ACHN (cell line): ENCODE measurements around the gene HFE.
"Not testable (repeated sequence)": the region's sequence is repeated elsewhere in the genome, so short reads cannot be mapped to it uniquely, and the experiment has no call there.

Experiments used
- DNase-seq: peaks from one replicate; pipeline ENCODE4 v3.0.0-alpha.2; 2015
- in situ Hi-C: cut with HindIII; loops from 2 replicates; pipeline ENCODE4 v1.10.0; 2017; ENCODE audit warnings: low sequenced_read_pairs, low pct_ligation_motif_present, low pct_unique_long_range_greater_than_20kb

The HFE gene

DNA sequence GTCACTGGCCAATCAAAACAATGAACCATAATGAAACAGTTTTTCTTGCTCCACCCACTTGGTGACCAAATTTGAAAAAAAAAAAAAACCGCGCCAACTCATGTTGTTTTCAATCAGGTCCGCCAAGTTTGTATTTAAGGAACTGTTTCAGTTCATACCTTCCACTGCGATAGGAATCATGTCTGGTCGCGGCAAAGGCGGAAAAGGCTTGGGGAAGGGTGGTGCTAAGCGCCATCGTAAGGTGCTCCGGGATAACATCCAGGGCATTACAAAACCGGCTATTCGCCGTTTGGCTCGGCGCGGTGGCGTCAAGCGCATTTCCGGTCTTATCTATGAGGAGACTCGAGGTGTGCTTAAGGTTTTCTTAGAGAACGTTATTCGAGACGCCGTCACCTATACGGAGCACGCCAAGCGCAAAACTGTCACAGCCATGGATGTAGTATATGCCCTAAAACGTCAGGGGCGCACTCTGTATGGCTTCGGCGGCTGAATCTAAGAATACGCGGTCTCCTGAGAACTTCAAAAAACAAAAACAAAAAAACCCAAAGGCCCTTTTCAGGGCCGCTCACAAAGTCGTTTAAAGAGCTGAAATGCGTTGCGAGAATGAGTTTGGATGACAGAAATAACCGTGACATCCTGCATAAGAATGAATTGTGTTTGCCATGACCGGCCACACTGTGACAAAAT is 16.7 kb downstream of the HFE start:
- in situ Hi-C loops, result no loop called here
- DNase-seq, result peak; percentile 91

DNA sequence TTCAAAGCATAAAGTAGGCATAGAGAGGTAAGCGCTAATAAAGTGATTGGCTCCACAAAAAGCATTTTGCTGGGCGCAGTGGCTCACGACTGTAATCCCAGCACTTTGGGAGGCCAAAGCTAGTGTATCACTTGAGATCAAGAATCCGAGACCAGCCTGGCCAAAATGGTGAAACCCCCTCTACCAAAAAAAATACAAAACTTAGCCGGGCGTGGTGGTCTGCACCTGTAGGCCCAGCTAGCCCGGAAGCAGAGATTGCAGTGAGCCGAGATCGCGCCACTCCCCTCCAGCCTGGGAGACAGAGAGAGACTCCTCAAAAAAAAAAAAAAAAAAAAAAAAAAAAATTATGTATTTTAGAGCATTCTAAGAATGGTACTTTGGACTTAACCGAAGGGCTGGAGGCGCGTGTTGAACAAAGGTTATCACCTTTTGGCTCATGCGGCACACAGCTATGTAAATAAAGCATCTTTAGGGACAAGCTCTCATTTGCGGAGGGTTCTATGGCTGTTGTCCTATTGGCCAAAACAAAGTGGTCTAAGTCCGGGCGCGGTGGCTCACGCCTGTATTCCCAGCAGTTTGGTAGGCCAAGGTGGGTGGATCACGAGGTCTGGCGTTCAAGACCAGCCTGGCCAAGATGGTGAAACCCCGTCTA is 17.4 kb downstream of the HFE start:
- DNase-seq, result no peak
- in situ Hi-C loops, result no loop called here

DNA sequence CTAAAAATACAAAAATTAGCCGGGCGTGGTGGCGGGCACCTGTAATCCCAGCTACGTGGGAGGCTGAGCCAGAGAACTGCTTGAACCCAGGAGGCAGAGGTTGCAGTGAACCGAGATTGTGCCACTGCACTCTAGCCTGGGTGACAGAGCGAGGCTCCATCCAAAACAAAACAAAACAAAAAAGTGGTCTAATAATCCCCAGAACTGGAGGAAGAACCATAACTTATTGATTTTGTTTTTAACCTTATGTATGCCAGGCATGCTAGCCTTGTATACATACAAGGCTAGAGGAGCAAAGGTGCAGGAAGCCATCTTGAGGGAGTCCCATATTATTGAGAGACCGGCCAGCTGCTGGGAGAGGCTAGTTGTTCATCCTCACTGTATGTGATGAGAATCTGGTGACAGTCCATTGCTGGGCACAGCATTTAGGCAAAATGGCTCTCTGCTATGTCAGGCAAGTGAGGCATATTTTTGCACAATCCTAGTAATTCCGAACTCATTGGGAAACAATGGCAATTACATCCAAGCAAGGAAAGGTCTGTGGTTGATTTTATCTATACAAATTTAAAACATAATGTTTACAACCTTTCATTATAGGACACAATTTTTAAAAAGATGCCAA is 18.0 kb downstream of the HFE start:
- in situ Hi-C loops, result no loop called here
- no peak for DNase-seq

DNA sequence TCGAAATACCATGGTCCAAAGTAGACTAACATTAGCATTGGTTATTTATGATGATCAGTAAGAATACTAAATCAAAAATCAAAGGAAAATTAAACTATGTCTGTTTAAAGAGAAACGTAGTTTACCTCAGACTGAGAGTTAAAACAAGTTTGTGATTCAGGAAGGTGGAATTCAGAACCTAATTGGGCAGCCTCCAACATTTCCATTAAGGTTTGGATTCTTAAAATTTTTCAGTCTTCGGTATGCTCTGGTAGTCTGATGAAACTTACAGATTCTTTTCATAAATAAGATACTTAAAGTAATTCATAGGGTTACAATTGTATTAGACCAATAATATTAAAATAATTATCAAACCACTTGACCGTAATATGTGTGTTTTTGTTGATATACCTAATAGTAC is 18.6 kb downstream of the HFE start:
- DNase-seq, result no peak
- in situ Hi-C loops, result no loop called here

DNA sequence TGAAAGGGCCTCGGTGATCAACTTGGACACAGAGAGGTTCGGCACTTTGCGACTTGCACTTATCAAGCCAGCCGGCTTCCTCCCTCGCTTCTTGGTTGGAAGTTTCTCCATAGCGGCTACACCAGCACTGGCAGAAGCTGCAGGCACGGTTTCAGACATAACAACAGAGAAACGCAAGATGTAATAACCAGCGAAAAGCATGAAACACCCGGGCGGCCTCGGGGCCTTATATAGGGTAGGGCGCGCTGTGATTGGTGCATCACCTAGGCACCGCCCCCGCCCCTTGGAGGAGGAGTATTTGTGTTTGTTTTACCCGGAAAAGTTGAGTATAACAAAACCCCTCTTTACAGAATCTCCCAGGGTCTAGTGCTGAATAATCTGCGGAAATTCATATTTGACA is 20.7 kb downstream of the HFE start:
- in situ Hi-C loops, result no loop called here
- DNase-seq, result no peak

DNA sequence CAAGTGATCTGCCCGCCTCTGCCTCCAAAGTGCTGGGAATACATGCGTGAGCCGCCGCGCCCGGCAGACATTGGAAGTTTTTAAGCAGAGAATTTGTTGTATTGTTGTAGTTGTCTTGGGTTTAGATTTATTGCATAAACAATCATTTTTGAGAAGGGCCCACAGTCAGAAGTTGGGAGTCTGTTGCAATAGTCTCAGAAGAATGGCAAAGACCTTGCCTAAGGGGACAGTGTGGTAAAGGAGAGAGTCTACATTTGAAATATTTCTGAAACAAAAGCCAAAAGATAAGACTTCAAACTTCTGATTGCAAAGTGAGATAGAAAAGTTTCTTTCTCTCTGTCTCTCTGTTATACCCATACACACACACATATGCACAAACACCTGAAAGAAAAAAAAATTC is 22.5 kb downstream of the HFE start:
- DNase-seq, result no peak
- in situ Hi-C loops, result no loop called here

DNA sequence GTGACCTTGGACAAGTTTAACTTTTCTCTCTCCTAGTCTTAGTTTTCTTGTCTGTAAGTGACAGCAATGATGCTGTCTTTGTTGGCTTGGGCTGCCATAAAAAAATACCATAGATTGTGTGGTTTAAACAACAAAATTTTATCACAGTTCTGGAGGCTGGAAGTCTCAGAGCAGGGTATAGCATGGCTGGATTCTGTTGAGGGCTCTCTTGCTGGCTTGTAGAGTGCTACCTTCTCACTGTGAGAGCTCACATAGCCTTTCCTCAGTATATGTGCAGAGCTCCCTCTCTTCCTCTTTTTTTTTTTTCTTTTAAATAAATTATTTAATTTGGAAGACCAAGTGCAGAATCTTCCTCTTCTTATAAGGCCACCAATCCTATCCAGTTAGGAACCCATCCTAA is 26.3 kb downstream of the HFE start:
- no peak for DNase-seq
- in situ Hi-C loops, result no loop called here

DNA sequence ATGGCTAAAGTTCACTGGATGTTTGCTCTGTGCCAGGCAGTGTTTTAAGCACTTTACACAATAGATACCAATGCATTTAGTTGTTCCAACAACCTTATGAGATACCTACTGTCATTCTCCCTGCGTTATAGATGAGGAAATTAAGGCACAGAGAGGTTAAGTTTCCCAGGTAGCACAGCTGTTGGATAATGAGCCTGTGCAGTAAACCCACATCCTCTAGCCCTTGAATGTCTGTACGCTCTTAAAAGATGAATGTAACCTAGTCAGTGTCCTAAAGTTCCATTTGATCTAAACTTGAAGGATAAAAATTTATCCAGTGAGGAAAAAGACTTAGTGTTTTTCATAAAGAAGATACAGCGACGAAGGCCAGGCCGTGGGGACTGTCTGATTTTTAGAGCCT is 28.0 kb downstream of the HFE start:
- no peak for DNase-seq

DNA sequence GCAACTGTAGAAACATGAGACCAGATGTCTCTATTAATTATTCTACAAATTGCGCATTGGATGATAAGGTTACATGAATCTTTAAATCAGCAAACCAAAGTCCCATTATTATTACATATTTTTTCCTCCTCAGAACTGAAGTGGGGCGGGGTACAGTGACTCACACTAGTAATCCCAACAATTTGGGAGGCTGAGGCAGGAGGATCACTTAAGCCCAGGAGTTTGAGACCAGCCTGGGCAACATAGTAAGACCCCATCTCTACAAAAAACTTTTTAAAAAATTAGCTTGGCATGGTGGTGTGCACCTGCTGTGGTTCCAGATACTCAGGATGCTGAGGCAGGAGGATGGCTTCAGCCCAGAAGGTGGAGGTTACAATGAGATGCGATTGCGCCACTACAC is 29.0 kb downstream of the HFE start:
- in situ Hi-C loops, result no loop called here

More for the DNA sequence above, 28.0 kb downstream of the HFE start:
- in situ Hi-C loops, result no loop called here

DNA sequence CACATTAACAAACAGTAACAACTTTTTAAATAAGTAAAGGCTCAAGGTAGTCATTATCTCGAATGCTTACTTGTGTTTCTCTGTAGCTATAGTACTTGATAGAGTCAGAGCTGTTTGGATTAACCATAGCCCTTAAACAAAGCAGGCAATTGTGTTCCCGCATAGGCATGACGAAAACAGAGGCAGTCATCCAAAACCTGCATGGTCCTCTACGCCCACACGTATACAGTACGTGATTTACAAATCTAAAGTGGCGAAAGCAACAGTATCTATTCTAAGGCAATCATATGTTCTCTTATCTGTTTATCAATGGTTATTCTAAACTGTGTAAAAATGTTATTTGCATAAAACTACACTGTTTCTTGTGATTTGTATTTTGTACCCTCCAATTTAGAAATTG is 31.8 kb downstream of the HFE start:
- in situ Hi-C loops, result no loop called here
- peak; percentile 43 for DNase-seq

More for the DNA sequence above, 29.0 kb downstream of the HFE start:
- no peak for DNase-seq

DNA sequence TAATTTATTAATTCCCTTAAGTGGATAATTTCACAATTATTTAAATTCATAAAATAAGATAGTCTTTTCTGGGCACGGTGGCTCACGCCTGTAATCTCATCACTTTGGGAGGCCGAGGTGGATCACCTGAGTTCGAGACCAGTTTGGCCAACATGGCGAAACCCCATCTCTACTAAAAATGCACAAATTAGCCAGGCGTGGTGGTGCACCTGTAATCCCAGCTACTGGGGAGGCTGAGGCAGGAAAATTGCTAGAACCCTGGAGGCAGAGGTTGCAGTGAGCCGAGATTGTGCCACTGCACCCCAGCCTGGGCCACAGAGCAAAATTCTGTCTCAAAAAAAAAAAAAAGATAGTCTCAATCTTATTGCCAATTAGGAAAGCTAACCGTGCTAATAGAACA is 32.9 kb downstream of the HFE start:
- in situ Hi-C loops, DNase-seq: not testable (repeated sequence)

DNA sequence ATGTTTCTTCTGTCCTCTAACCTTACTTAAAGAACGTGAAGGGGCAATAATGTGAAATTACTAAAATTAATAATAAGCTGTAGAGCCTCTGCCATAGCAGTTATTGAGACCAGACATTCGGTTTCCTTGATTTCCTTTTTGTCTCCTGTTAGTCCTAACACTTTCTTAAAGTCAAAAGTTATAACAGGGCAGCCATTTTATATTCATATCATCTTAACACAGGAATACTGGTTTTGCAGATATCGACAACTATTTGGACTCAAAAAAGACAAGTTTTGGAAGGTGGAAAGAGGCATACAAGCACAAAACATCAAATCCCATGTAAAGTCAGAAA is 33.5 kb downstream of the HFE start:
- in situ Hi-C loops, result no loop called here
- DNase-seq, result no peak

DNA sequence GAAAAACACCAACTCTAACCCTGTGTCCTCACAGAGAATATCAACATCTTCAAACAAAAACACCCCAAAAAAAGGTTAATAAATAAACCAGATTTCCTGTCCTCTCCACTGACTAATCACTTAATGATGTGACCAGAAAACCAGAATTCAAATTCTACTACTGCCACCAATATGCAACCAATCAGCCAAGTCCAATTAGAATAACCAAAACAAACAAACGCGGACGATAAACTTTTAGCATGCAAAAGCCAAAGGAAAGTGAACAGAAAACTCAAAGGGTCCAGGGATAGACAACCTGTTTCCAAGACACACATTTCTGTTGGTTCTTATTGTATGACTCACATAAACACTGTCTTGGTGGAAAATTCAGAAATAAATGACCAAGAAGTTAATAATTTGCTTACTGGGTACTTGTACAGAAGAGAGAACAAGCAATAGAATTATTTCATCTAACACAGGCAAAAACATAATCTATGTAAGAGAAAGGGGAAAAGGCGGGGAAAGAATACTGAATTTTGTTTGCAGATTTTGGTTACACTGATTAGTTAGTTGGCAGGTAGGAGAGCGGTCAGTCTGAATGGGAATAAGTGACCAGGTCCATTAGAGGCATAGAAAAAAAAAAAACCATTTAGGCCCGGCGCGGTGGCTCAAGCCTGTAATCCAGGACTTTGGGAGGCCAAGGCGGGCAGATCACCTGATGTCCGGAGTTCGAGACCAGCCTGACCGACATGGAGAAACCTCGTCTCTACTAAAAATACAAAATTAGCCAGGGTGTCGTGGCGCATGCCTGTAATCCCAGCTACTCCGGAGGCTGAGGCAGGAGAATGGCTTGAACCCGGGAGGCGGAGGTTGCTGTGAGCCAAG is 34.1 kb downstream of the HFE start:
- in situ Hi-C loops, result no loop called here
- DNase-seq, result peak; percentile 92

DNA sequence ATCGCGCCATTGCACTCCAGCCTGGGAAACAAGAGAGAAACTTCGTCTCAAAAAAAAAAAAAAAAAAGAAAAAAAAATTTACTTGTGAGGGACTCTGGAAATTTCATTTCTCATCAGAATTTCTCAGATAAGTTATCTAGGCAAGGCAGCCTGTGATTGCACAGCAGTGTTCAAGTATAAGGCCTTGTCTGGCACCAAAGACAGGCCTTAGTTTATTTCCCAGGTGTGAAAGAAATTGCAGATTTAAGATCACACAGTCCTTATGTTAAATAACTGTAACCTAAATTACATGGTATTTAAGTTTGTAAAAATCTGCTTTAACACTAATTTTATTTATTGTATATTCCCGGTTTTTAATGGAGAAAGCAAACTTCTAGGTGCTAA is 34.8 kb downstream of the HFE start:
- DNase-seq, result no peak
- in situ Hi-C loops, result no loop called here

DNA sequence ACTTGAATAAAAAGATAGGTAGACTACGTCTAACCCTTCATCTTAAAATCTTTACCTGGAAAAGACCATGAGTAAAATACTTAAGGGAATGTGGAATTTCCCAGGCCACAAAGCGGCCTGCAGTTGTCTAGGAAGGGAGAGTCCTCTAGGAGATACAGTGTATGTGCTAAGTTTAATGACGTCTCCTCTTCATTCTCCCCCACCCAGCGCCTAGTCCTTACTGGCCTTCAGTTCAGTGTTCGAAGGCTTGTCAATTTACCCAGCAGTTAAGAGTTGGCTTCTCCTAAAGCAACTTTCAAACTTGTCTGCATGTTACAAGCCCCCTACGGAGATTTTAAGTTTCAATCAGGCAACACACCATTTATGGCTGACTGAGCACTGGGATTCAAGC is 35.2 kb downstream of the HFE start:
- in situ Hi-C loops, result no loop called here
- DNase-seq, result peak; percentile 61

DNA sequence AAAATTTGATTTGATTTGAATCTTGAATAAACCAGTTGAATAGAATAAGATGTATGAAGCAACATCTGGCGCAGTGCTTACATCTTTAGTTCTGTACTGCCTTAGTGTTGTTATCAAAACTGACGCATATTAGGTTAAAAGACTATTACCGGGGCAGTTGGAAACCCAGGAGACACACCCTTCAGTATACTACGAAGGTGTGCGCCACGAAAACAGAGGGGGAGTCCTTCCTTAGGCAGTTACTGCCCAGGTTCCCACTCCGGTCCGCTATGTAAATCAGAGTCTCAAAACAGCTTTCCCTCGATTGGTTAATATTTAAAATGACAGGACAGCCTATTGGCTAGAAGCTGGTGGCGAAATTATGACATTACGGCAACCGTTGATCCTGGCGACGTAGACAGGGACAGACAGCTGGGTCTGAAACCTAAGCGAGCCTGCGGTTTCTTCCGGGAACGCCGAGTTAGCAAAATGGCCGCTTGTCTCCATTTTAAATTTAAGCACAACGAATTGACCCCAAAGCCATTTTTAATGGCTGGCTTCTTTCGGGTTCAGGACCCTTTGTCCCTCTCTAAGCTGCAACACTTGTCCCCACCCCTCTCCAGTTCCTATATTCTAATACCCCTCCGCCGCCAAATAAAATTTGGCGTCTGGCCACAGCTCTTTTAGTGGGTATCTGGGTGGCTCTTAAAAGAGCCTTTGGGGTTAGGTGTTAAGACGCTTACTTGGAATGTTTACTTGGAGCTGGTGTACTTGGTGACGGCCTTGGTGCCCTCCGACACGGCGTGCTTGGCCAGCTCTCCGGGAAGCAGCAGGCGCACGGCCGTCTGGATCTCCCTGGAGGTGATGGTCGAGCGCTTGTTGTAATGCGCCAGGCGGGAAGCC is 35.8 kb downstream of the HFE start:
- in situ Hi-C loops, result no loop called here

DNA sequence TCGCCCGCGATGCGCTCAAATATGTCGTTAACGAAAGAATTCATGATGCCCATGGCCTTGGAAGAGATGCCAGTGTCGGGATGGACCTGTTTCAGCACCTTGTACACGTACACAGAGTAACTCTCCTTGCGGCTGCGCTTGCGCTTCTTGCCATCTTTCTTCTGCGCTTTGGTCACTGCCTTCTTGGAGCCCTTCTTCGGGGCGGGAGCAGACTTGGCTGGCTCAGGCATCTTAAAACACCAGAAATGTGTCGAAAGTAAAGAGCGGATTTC is 36.4 kb downstream of the HFE start:
- DNase-seq, result no peak
- in situ Hi-C loops, result no loop called here

More for the DNA sequence above, 35.8 kb downstream of the HFE start:
- DNase-seq, result peak; percentile 99

DNA sequence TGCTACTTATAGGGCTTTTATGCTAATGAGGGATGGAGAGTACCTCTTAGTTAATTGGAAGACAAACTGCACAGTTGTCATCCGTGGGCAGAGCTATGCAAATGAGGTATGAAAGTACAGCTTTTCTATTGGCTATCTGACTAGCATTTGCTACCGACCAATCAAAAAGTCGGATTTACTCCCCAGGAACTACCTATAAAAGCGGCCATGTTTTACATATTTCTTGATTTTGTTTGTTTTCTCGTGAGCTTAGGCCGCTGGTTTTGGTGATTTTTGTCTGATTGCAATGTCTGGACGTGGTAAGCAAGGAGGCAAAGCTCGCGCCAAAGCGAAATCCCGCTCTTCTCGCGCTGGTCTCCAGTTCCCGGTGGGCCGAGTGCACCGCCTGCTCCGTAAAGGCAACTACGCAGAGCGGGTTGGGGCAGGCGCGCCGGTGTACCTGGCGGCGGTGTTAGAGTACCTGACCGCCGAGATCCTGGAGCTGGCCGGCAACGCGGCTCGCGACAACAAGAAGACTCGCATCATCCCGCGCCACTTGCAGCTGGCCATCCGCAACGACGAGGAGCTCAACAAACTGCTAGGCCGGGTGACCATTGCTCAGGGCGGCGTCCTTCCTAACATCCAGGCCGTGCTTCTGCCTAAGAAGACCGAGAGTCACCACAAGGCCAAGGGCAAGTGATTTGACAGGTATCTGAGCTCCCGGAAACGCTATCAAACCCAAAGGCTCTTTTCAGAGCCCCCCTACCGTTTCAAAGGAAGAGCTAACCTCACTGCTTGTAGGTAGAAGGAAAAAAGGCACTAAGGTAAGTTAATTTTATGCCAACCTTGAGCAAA is 36.9 kb downstream of the HFE start:
- in situ Hi-C loops, result no loop called here
- DNase-seq, result peak; percentile 98
